HG03432 (cell line): ENCODE data around the gene CA6.
"Not testable (repeated sequence)": the region's sequence is repeated elsewhere in the genome, so short reads cannot be mapped to it uniquely, and the experiment has no call there.

Source experiments
- ATAC-seq: cut with Tn5 transposase; IDR thresholded peaks from one replicate; pipeline ENCODE4 v1.9.1; 2021; ENCODE audit warnings: mild to moderate bottlenecking, moderate library complexity; ENCODE audit not compliant: unreplicated experiment

Gene CA6

DNA sequence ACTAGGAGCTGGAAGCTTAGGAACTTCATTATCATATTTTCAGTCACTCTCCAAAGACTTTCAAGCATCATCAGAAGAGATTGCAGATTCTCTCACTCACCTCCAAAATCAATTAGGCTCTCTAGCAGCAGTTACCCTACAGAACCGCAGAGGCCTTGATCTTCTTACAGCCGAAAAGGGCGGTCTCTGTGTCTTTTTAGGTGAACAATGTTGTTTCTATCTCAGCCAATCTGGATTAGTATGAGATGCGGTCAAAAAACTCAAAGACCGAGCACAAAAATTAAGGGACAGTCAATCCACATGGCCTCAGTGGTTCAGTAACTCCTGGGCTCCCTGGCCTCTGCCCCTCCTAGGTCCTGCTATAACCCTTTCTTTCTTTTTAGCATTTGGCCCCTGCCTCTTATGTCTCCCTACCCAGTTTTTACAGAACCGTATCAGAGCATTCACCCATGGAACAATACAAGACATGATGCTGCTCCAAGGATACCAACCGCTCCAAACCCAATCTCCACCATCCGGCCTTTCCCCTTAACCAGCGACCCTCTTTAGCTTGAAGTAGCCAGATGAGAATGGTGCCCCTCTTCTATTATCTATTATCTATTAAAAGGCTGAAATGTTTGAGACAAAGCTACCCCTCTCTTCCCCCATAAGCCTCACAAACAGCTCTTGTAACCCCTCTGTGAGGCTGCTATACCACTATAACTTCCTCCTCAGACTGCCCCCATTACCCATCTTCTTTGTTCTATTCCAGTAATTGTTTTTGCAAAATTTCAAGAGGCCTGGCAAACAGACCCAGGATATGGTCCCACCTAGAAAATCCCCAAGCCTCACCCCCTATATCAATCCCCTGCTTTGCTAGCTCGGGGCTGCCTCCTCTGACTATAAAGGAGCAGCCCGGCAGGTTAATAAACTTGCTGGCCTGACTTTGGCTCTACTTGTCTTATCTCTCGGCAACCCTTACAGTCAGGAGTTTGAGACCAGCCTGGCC, 18.7 kb upstream of the CA6 start:
- no peak for ATAC-seq

DNA sequence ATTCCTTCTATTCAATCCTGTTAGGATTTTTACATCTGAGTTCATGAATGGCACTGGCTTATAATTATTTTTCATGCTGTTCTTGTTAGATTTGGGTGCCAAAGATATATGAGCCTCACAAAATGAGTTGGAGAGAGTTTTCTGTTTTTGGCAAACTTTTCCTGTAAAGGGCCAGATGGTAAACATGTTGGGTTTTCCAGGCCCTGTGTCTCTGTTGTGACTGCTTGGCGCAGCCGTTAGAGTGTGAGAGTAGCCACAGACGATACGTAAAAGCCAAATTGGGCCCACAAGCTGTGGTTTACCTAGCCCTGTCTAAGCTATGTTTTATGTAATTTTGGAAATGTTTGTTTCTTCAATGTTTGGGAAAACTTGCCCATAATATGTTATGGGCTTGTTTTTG, 15.6 kb upstream of the CA6 start:
- ATAC-seq, result no peak

DNA sequence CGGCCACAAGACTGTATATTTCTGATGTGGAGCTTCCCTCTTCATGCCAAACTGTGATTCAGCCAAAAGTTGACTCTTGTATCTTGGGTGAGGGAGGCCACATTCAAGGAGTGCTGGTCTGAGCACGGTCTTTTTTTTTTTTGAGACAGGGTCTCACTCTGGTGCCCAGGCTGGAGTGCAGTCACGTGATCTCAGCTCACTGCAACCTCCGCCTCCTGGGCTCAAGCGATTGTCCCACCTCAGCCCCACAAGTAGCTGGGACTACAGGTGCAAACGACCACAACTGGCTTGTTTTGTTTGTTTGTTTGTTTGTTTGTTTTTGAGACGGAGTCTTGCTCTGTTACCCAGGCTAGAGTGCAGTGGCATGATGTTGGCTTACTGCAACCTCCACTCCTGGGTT, 8.6 kb upstream of the CA6 start:
- ATAC-seq, result not testable (repeated sequence)

DNA sequence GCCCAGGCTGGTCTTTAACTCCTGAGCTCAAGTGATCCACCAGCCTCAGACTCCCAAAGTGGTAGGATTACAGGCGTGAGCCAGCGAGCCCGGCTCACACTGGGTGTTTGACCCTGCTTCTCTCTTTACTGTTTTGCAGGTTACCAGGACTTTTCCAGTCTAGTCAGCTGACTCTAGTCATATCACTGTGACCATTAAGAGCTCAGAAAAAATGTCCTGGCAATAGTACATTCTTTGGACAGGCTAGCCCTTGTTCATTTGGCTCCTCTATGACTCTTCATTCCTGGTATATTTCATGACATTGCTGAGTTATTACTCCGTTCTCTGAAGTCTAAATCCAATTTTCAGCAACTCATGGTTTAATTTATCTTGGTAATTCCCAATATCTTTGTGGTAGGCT, 8.0 kb upstream of the CA6 start:
- no peak for ATAC-seq

DNA sequence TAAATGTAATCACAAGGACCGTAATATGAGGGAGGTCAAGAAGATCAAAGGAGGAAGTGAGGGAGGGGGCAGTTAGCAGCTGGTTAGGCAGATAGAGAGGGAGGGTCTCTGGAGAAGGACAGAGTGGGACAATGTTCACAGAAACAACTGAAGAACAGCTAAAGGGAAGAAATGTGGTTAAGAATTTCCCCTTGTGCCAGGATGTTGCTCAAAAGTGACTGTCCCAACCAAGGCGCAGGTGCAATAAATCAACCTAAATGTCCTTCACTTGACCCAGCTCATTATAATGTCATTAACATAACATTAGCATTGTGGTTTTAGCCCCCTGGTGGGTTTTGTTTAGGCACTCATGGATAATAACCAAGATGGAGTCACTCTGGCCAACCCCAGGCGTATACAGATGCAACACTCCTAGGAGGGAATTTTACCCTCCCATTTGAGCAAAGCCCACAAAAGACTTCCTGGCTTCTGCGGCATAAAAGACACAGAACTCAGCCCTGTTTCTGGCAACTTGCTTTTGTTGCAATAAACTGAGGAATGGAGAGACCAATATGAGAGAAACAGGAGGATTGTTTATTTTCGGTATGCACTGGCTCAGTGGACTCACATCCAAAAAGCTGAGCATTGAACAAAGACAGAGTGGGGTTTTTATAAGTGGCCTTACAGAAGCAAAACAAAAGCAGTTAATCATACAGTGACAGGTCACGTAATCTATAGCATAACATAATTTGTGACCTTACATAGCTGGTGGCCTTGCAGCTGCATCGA, 7.3 kb upstream of the CA6 start:
- ATAC-seq, result no peak

DNA sequence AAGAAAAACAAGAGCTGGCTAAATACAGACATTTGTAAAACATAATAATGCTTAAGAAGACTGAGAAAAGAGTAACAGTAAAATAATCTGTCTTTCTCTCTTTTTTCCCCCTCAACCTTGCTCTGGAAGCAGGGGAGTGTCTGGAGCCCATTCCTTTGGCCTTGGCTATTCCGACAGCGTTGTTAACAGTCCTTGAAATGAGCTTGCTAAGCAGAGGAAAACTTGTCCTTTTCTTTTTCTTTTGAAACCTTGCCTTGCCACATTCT, 6.7 kb upstream of the CA6 start:
- no peak for ATAC-seq

DNA sequence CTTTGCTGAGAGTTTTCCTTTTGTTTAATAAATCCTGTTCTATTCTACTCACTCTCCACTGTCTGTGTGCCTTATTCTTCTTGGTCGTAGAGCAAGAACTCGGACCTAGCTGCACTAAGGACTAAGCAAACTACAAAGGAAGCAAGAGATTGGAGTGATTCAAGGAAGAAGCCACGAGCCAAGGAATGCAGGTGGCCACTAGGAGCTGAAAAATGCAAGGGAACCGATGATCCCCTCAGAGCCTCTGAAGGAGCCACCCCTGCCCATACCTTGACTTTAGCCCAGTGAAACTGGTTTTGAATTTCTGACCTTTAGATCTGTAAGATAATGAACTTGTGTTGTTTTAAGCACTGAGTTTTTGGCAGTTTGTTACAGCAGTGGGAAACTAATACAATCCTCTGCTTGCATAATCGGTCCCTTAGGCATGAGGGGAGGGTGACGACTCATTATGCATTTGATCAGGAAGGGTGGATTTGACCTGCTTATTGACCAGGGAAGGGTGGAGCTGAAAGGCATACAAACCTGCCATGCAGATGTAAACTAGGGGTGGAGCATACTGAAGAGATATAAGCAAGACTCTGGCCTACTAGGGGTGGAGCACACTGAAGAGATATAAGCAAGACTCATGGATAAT, 6.2 kb upstream of the CA6 start:
- no peak for ATAC-seq

DNA sequence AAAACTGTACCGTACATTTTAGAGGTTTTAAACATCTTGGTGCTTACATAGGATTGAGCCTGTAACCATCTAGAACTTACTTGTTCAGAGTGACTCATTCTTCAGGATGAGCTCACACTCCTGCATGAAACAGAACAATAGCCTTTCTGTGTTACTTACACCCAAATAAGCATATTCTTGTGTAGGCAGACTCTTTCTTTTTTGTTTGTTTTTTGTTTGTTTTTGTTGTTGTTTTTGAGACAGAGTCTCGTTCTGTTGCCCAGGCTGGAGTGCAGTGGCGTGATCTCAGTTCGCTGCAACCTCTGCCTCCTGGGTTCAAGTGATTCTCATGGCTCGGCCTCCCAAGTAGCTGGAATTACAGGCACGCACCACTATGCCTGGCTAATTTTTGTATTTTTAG, 3.8 kb upstream of the CA6 start:
- no peak for ATAC-seq

DNA sequence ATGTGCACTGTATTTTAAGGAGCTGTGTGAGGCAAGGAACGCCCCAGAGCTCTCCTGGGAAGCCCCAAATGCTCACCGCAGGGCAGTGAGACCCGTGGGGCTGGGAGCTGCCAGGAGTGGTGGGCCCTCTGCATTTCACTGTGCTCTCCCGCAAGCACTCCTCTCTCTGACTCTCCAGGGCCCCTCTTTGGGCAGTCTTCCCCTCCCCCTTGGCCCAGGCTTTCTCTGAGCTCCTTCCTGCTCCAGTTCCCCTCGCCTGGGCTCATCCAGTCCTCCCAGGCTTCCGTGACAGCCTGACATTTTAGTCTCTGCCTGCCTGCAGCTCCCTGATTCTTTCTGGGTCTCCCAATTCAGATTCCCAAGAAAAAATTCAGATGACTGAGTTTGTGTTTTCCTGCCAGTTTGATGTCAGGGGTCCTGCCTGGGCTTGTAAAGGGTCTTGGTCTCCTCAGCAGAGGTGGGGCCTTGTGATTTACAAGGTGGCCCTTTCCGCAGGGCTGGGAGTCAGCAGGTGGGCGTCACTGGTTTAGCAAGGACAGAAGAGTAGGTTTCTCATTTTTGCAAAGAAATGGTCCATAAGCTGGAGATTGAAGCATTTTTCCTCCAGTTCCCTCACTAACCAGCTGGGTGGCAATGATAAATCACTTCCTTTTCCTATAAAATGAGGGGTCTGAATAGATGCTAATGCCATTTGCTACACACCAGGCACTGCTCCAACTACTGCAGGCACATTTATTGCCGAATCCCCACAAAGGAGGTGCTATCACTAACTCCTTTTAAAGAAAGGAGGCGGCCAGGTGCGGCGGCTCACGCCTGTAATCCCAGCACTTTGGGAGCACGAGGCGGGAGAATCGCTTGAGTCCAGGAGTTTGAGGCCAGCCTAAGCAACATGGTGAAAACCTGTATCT, 1.9 kb upstream of the CA6 start:
- no peak for ATAC-seq

DNA sequence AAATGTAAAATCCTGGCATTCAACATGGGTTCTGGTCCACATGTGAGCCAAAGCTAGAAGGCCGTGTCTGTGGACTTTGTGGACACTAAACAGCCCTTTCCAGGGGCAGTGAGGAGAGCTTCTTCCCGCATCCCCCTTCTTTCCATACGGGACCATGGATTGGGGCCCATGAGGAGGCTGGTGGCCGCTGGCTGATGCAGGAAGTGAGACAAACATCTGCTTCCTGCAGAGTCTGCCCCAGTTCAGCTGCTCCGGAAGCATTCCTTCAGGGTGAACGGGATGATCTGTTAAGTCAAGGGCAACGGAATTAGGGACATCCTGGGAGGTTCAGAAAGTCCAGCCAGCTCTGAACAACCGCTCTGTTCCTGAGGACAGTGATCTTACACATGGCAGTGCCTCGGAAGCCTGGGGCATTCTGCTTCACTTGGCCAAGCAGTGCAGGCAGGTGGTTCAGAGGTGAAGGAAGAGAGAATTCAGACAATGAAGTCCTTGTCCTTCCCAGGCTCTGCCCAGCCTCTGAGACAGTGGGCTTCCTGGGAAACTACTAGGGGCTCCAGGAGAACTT, 1.5 kb downstream of the CA6 start:
- ATAC-seq, result no peak

DNA sequence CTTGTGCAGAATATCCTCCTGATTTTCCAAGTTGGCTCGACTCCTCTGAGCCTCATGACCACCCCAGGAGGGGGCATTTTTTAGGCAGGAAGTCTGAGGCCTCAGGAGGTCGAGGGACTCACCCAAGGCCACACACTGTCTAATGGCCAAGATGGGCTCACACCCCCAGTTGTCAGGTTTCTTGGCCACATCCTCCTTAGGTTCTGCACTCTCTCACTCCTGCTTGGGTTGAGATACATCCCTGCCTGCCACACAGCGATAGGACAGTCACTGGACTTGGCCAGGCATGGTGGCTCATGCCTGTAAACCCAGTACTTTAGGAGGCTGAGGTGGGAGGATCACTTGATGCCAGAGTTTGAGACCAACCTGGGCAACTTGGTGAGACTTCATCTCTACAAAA, 4.6 kb downstream of the CA6 start:
- ATAC-seq, result no peak

DNA sequence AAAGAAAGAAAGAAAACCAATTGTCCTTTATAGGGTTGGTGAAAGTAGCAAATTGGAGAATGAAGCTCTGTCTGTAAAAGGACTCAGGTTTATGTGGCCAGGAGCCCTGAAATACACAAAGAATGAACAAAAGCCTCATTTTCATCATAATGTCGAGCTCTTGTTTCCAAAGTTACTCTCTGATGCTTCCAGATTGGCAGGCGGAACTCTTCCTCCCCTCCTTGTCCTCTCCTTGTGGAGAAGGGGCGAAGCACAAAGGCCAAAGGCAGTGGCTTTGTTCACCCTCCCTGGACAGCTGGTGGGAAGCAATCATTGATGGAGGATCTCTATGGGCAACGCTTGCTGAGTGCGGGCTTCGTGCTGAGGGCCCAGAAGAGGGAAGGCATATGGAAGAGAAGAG, 5.6 kb downstream of the CA6 start:
- ATAC-seq, result no peak

DNA sequence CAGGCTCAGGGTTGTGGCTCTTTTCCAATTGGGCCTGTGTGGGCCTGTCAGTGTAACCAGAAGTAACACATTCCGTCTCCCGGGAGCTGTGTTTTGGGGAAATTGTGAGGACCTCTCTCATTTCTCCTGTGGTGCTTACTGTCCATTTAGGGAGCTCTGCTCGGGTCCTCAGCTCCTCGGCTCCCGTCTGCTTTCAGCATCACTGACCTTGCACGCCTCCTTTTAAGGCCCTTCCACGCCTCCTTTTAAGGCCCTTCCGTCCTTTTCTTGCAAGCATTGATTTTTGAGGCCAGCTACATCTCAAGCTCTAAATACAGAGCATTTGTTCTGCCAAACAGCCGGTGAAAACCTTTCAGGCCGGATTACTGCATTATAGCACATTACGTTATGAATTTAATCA, 9.7 kb downstream of the CA6 start:
- ATAC-seq, result no peak

DNA sequence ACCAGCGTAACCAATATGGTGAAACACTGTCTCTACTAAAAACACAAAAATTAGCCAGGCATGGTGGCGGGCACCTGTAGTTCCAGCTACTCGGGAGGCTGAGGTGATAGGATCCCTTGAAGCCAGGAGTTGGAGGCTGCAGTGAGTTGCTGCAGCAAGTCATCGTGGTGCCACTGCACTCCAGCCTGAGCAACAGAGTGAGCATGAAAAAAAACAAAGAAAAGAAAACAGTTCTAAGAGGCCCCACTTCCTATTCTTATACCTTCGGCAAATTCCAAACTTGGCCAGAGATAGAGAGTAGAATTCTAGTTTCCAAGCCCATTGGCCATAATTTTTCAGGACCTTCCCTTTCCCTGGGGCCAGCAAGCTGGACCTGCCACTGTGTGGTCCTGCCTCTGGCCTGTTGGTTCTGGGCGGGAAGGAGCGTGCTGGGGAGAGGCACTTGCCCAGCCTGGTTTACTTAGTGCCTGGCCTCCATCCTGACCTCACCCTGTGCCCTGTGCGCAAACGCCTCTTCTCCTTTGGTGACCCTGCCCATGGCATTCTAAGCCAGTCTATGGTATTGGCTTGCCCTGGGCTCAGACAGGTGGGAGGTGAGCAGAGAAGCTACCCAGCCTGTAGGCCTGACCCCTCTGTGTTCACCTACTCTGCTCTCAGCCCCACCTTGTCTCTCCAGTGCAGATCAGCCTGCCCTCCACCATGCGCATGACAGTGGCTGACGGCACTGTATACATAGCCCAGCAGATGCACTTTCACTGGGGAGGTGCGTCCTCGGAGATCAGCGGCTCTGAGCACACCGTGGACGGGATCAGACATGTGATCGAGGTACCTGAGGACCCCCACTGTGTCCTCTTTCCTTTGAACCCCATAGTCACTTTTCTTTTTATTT, 11.0 kb downstream of the CA6 start:
- no peak for ATAC-seq

DNA sequence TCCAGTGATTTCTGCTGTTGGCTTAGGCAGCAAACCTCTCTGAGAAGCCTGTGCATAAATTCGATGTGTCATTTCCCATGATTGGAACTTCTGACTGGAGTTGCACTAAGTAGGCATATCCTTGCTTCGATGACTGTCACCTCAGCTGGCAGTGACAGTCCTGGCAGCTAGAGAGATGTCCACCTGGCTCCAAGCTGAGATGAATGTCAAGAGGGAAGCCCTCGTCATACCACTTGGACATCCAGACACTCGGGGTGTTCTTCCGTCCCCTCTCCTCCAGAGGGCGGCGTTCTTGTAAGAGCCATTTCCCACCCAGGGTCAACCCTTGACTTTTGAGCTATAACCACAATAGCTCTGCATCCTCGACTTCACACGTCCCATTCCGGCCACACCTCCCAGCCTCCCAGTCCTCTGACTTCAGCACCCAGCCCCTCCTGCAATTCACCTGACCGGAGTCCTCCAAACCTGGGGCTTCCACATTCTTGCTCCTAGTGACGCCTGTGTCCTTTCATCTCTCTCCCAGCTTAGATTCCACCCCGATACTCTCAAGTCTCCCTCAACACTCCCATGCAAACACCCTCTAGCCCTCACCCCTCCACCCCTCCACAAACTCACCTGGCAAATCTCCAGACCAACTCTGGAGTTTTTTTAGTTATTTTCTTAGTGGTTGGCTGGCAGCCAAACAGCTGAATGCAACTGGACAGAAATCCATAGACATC, 17.3 kb downstream of the CA6 start:
- ATAC-seq, result no peak

DNA sequence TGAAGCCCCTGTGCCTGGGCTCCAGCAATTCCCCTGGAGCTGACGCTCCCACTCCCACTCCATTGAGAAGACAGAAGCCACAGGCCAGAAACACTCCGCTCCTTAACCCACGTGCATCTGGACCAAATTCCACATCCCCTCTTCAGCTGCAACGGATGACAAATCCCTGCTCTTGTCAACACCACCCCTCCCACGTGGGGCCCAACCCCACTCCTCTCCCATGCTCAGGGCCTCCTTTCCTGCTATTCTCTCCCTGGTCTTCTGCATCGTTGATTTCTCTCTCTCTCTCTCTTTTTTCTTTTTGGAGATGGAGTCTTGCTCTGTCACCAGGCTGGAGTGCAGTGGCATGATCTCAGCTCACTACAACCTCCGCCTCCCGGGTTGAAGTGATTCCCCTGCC, 18.3 kb downstream of the CA6 start:
- no peak for ATAC-seq

DNA sequence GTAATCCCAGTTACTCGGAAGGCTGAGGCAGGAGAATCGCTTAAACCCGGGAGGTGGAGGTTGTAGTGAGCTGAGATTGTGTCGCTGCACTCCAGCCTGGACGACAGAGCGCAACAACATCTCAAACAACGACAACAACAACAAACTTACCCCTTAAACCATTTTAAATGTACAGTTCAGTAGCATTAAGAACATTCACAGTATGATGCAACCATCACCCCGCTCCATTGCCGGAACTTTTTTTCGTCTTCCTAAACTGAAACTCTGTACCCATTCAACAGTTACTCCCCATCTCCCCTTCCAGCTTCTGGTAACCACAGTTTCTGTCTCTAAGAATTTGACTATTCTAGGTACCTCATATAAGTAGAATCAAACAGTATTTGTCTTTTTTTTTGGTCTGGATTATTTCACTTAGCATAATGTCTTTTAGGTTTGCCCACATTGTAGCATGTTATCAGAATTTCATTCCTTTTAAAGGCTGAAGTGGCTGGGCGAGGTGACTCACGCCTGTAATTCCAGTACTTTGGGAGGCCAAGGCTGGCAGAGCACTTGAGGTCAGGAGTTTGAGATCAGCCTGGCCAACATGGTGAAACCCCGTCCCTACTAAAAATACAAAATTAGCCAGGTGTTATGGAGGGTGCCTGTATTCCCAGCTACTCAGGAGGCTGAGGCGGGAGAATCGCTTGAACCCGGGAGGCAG, 19.6 kb downstream of the CA6 start:
- no peak for ATAC-seq

DNA sequence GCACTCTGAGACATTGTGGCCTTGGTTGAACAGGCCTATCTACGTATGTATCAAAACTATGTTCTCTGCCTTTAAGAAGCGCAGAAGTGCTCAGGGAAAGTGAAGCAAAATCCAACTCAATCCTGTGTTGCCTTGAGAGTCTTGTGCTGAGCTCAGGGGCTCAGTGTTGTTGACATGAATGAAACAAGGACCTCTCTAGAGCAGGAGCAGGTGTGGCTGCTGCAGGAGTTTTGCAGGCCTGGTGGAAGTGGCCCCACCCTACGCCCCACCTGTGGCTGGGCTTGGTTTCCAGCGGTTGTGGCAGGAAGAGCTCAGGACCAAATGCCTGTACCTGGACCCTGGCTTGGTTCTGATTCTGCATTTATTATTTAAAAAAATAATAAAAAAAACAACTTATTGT, 20.9 kb downstream of the CA6 start:
- no peak for ATAC-seq
